ENCODE results near the gene CROCC. TPM values are rescaled to one million over a fixed set of nuclear protein-coding genes. Genes with fewer than 3 reads are reported as not detected.

CROCC gene
- total RNA-seq, 3 donors from 2014 or later, result 15.5 to 43.9 (median 24.7) TPM

GRCh38 chr1:16992675-16993074 is 70.9 kb downstream of the CROCC start:
- Histone ChIP-seq H3K27me3 (no peaks in the 10 kb centered on the region), H3K27ac (no peak overlapping the region), H3K4me1 (no peaks in the 10 kb centered on the region), H3K4me3 (no peak overlapping the region), H3K36me3 (no peaks in the 10 kb centered on the region), H3K9me3 (no peaks in the 10 kb centered on the region)
- intact Hi-C loops (cut with DNase I; ENCODE audit: low total_unique reads), result no loop called here
- TF ChIP-seq POLR2AphosphoS5 (IDR thresholded peaks at IDR 0.05) (no peak), CTCF (IDR thresholded peaks at IDR 0.05) (no peak), POLR2A (IDR thresholded peaks at IDR 0.05) (no peak)
- no peak for DNase-seq (ENCODE audit: low spot score in 2 of 2)

GRCh38 chr1:16993521-16994038 is 71.8 kb downstream of the CROCC start:
- no peak for DNase-seq (ENCODE audit: low spot score in 2 of 2)
- H3K27ac ChIP-seq, result no peak overlapping the region
- intact Hi-C loops (cut with DNase I; ENCODE audit: low total_unique reads), result no loop called here
- no peaks in the 10 kb centered on the region for H3K4me1 ChIP-seq
- no peak overlapping the region for H3K4me3 ChIP-seq
- TF ChIP-seq POLR2AphosphoS5 (IDR thresholded peaks at IDR 0.05), result no peak
- no peak for TF ChIP-seq CTCF (IDR thresholded peaks at IDR 0.05)
- no peak for TF ChIP-seq POLR2A (IDR thresholded peaks at IDR 0.05)
- H3K9me3 ChIP-seq, result no peaks in the 10 kb centered on the region
- no peaks in the 10 kb centered on the region for H3K36me3 ChIP-seq
- no peaks in the 10 kb centered on the region for H3K27me3 ChIP-seq

GRCh38 chr1:16996845-16997244 is 75.1 kb downstream of the CROCC start:
- H3K36me3 ChIP-seq, result no peaks in the 10 kb centered on the region
- intact Hi-C loops (cut with DNase I; ENCODE audit: low total_unique reads), result no loop called here
- no peak for TF ChIP-seq CTCF (IDR thresholded peaks at IDR 0.05)
- no peak for TF ChIP-seq POLR2AphosphoS5 (IDR thresholded peaks at IDR 0.05)
- no peak for TF ChIP-seq POLR2A (IDR thresholded peaks at IDR 0.05)

GRCh38 chr1:16998589-16998988 is 76.9 kb downstream of the CROCC start:
- Histone ChIP-seq H3K4me3 (no peak overlapping the region), H3K9me3 (no peaks in the 10 kb centered on the region), H3K4me1 (no peaks in the 10 kb centered on the region), H3K36me3 (no peaks in the 10 kb centered on the region), H3K27me3 (no peaks in the 10 kb centered on the region), H3K27ac (no peak overlapping the region)
- no peak for TF ChIP-seq CTCF (IDR thresholded peaks at IDR 0.05)
- no peak for TF ChIP-seq POLR2AphosphoS5 (IDR thresholded peaks at IDR 0.05)
- TF ChIP-seq POLR2A (IDR thresholded peaks at IDR 0.05), result no peak
- DNase-seq (ENCODE audit: low spot score in 2 of 2), result no peak
- intact Hi-C loops (cut with DNase I; ENCODE audit: low total_unique reads), result no loop called here

More at GRCh38 chr1:16996845-16997244, 75.1 kb downstream of the CROCC start:
- DNase-seq (ENCODE audit: low spot score in 2 of 2), result no peak
- Histone ChIP-seq H3K4me1 (no peaks in the 10 kb centered on the region), H3K9me3 (no peaks in the 10 kb centered on the region), H3K27ac (no peak overlapping the region), H3K27me3 (no peaks in the 10 kb centered on the region), H3K4me3 (no peak overlapping the region)

- no peak overlapping the region for H3K27ac ChIP-seq
- no peaks in the 10 kb centered on the region for H3K9me3 ChIP-seq
- H3K4me1 ChIP-seq, result no peaks in the 10 kb centered on the region
- no peak overlapping the region for H3K4me3 ChIP-seq
- H3K27me3 ChIP-seq, result no peaks in the 10 kb centered on the region
- TF ChIP-seq POLR2AphosphoS5 (IDR thresholded peaks at IDR 0.05) (no peak), POLR2A (IDR thresholded peaks at IDR 0.05) (no peak), CTCF (IDR thresholded peaks at IDR 0.05) (no peak)
- no peak for DNase-seq (ENCODE audit: low spot score in 2 of 2)
- no peaks in the 10 kb centered on the region for H3K36me3 ChIP-seq
- intact Hi-C loops (cut with DNase I; ENCODE audit: low total_unique reads), result no loop called here
Measured at GRCh38 chr1:16999863-17000262, 78.1 kb downstream of the CROCC start.
